Ureter (tissue), 1 donor: ENCODE results near the gene TIMM22. TPM values are rescaled to one million over a fixed set of nuclear protein-coding genes. Genes with fewer than 3 reads are reported as not detected.
A peak's percentile ranks its signal among the peaks of the same experiment; 100 is the strongest.

Experiments used
- DNase-seq: peaks from one replicate; pipeline ENCODE4 v3.0.0-alpha.2; 2020; ENCODE audit warnings: low spot score
- total RNA-seq: library from RNA; stranded (reverse); gene quantifications from one replicate; pipeline ENCODE4 v1.2.4, GENCODE V29; 2023
- donor health status: DM: yes; HTN: yes; CAD: no.

TIMM22 gene
- total RNA-seq, 1 donor from 2014 or later: 10.3 TPM

DNA sequence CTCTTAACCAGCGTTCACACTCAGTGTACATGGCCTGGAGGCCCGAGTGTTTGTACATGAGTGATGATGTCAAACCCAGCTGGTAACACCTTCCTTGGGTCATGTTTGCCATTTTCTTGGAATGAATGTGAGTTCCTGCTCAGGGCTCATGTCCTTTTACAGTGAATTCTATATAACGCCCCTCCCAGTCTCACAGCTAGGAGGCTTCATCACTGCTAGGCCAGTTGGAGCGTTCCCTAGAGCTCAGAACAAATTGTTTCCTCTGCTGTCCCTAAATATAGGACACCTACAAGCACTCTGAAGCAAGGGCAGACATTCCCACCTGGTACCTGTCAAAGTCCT lies 5.5 kb downstream of the TIMM22 start:
- DNase-seq: no peak

GRCh38 chr17:1002771-1003555 lies 6.0 kb downstream of the TIMM22 start:
- DNase-seq: no peak

DNA sequence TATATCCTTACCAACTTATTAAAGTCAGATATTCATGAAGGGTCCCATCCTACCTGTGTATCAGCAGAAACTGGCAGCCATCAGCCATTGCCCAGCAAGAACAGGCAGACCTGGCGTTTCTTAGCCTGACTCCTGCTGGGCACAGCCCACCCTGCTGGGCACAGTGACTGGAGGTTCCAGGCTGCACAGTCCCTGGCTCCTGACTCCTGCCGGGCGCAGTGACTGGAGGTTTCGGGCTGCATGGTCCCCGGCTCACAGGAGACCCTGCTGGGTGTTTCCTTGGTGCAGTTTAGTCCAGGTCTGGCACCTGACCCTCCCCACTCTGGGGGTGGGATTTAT lies 6.7 kb downstream of the TIMM22 start:
- no peak for DNase-seq

- no peak for DNase-seq
These were observed 7.2 kb downstream of the TIMM22 start for GRCh38 chr17:1003972-1004768.

DNA sequence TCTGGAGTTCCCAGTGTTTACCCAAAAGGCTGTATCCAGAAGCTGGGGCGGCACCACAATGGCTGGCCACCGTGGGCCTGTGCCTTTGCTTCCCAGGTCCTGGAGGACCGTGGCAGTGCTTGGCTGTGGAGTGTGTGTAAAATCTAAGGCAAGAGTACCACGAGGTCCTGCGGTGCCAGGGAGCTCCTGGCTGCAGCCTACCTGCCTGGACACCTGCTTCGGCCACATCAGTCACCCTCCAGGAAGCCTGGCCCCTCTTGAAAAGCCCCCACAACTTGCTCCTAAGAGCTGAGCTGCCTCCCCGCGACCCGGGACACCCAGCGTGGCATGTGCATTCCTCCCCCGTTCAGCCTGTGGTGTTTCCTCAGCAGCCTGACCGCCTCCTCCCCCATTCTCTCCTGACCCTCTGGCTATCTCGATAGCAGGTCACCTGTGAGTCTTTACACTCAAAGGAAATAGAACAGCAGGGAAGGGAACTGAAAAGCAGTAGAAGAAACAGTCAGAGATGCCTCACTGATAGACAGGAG lies 7.9 kb downstream of the TIMM22 start:
- DNase-seq: no peak

DNA sequence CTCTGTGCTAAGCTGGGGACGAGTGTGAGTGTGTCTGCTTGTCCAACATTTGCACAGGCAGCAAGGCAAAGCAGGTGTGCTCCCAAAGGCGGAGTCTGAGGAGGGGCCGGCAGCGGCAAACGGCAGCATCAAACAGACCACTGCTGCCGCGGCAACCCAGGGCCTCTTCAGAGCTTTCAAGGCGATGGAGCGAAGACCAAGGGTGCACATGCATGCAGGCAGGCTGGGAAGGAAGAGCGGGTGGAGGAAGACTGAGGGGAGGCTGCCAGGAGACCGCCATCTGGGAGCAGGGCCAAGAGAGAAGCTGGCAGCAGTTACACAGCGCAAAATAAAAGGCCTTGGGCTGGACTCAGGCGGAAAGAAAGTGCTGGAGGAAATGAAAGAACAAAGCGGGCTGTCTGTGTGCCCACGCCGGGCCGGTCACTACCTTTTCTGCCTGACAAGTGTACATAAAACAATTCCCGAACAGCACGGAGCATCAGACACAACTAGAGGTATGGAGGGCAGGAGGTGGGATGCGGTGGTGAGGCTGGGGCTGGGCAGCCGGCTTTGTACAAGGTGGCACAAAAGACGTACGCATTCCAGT lies 8.5 kb downstream of the TIMM22 start:
- DNase-seq: peak; percentile 78

DNA sequence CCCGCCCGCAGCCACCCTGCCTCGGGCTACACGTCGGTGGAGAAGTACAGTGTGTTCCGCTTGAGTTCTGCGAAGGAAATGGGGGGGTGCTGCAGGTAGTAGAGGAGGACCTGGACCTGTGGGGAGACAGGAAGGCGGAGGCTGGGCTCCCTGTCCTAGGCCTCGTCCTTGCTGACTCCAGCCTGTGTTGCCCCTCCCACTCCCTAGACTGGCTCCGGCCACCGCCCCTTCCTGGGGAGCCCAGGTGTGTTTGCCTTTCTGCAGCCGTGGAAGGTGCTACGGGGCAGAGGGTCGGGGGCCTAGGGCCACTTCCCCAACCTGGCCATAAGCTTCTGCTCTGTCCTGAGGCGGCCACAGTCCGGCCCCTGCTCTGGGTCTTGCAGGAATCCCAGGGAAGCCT lies 9.1 kb downstream of the TIMM22 start:
- DNase-seq: no peak

- no peak for DNase-seq
These were observed 10.5 kb downstream of the TIMM22 start for GRCh38 chr17:1007310-1008007.

DNA sequence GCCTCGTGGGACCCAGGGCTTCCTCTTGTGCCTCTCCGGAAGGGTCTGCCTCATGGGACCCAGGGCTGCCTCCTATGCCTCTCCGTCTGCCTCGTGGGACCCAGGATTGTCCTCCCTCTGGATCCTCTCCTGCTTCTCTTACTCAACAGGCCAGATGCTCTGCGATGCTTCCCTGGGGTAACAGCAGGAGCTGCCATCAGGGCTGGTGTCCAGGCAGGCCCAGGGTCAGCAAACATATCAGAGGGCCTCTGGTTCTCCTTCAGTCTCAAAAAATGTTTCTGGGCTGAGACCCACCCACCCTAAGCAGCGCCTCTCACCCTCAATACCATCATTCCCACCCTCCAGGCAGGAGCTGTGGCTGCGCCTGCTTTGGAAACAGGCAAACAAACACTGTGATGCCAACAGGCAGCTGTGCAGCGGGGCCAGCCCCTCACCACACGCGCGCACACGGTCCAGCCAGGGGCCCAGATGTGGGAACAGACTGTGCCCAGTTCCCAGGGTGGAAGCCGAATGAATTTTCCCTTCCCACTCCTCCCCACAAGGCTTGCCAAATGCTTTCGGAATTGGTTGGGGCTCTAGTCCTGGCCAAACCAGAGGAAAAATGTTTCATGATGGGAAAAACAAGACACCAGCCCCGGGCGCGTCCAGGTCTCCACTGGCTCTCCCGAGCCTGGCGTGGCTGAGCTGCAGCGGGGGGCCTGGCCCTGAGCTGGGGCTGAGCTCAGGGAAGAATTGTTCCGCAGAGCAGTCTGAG lies 11.3 kb downstream of the TIMM22 start:
- no peak for DNase-seq

DNA sequence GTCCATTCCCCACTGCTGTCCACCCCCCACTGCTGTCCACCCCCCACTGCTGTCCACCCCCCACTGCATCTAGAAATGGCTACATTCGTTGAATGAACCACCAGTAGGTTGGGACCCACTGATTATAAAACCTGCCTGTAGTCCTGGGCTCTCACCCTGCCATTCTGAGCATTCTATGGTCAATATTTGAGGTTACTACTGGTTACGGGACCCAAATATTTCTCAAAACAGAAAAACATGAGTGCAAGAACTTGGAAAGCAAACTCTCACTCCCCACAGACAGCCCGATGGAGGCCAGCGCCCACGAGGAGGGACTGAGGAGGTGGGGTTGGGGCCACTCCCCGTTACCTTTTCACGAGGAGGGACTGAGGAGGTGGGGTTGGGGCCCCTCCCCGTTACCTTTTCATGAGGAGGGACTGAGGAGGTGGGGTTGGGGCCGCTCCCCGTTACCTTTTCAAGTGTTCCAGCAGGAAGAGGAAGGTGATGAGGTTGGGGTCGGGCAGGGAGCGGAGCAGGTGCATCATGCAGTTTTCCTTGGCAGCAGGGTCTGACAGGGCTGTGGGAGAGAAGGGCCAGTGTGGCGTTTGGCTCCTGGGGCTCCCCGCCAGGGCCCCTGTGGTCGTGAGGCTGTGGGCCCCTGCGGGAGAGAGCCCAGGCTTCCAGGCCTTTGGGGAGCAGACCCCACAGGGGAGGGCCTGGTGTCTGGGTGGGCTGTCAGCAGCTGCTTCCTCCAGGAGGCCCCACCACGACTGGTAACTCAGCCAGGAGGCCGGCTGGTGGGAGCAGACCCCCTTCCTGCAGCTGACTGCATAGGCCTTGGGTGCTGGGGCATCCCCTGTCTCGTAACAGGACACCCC lies 12.5 kb downstream of the TIMM22 start:
- no peak for DNase-seq

GRCh38 chr17:1010086-1010450 lies 13.1 kb downstream of the TIMM22 start:
- DNase-seq: no peak

DNA sequence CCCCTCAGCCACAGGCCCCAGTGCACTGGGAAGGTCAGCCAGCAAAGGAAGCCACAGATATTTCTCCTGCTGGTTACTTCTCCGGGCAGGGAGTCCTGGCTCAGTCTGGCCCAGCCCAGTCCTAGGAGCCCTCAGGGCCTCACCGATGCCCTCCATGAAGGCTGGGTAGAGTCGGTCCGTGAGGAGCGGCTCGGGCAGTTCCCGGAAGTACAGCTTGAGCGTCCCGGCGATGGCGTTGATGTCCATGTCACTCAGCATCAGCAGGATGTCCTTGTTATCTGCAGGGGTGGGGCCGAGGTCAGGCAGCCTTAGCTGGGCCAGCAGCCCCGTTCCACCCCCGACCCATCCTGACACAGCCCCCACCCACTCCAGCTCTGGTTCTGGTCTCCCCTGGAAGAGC lies 13.7 kb downstream of the TIMM22 start:
- DNase-seq: no peak

- DNase-seq: no peak
These were observed 14.2 kb downstream of the TIMM22 start for GRCh38 chr17:1011138-1011537.

DNA sequence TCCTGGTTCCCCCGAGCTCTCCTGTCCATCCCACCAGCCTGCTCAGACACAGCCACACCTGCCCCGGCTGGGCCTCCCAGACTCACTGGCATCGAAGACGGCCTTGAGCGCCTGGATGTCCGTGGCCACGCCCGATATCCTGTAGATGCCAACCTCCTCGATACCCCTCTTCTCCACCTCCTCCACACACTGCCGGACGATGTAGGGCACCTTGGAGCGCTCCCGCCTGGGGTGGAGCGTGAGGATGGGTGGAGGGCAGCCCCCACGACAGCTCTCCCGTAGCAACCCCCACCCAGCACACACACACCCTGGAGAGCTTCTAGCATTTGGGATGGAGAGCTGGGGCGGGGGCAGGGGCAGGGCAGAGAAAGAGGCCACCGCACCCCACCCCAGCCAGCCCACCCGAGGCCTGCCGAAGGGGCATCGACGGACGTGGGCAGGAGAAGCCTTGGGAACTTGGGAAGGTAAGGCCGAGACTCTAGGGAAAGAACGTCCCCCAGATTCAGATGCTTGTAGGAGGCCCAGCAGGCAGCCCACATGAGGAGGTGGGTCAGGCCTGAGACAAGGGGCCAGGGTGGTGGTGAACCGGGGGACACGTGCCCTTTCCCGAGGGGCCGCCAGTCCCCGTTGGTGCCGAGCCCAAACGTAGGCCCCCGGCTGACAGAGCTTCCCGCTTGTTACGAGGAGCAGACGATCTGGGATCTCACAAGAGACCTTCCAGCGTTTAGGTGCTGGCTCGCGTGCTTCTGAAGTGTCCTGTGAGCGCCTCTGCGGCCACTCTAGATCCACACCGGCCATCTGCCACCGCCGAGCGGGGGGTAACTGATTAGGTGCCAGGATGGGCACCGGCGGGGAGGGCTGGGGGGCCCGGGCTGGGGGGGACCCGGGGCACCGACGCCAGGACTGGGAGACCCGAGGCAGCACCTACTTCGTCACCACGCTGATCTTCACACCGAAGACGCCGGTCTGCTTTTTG lies 15.1 kb downstream of the TIMM22 start:
- no peak for DNase-seq

DNA sequence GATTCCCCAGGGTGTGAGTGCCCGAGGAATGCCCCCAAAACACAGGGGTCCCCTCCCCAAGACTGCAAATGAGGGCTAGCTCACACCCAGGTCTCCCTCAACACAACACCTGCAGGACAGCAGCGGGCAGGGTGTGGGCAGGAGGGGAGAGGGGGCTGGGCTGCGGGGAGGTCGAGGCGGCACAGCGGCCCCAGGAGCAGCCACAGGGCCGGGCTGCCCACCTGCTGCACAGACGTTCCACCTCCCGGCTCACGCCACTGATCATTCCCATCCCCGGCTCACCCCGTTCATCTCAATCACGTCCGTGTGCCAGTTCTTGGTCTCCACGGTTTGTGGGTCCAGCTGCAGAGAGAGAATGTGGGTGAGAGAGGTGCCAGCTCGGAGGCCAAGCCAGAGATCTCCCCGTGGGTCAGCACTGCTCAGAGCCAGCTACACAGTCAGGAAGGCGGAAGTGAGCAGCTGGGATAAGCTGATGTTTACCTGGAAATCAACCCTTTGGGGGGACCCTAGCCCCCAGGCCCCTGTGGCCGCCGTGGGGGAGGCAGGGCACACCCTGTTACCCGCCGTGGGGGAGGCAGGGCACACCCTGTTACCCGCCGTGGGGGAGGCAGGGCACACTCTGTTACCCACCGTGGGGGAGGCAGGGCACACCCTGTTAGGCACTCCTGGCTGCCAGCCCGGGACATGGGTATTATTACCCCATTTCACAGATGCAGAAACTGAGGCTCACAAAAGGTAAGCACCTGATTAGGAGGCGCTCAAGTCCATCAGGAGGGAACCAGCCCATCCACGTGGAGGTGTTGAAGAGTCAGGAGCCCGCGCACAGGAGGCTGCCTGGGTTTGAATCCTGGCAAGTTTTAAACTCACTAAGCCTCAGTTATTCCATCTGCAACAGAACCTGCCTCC lies 16.1 kb downstream of the TIMM22 start:
- no peak for DNase-seq

DNA sequence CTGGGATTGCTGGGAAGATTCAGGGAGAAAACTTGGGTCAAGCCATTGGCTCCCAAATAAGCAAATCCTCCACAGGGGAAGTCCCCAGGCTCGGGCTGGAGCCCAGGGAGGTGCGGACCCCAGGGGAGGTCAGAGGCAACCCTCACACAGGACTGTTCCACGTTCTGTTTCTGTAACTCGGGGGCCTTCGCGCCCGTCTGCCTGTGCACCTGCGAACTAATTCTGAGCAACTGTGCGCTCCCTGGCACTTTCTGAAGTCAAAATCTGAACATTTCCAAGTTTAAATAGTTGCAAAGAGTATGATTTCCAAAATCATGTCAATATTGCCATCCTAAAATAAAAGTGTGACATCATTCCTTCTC lies 16.8 kb downstream of the TIMM22 start:
- no peak for DNase-seq

- no peak for DNase-seq
These were observed 21.6 kb downstream of the TIMM22 start for GRCh38 chr17:1018547-1018946.

DNA sequence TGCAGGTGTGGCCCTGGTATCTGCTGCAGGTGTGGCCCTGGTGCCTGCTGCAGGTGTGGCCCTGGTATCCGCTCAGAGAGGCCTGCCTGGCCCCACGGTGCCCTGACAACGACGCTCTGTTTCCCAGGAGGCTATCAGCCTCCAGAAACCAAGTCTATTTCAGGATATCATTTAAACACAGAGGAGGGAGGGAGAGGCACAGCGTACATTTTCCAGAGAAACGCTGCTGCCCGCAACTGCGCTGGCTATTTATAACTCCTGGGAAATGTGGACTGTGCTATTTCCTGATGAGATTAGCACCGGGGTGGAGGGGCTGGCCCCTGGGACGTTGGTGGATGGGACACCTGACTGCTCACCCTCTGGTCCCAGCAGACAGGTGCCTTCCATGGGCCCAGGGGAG lies 22.5 kb downstream of the TIMM22 start:
- DNase-seq: no peak
